Liver (tissue), 9 donors: Measurements from ENCODE around the gene P2RX7. TPM values are rescaled to one million over a fixed set of nuclear protein-coding genes. Genes with fewer than 3 reads are reported as not detected.

Experiments used
- DNase-seq: peaks from one replicate; pipeline ENCODE4 v3.0.0-alpha.2; 2017; ENCODE audit warnings: low spot score
- H3K27ac ChIP-seq, 2 donors: one replicate each; pipeline ENCODE4 v1.7.0; 2013; ENCODE audit warnings: inconsistent platforms in 2 of 2, low read length in 2 of 2, control low read depth in 1 of 2, low read depth in 1 of 2, mild to moderate bottlenecking in 1 of 2
- H3K27me3 ChIP-seq, 4 donors: one replicate each; pipeline versions ENCODE4 v1.6.1 to v1.7.0; 2013; ENCODE audit warnings: low read length in 3 of 4, inconsistent platforms in 1 of 4, mild to moderate bottlenecking in 1 of 4, moderate library complexity in 1 of 4; ENCODE audit not compliant: control insufficient read depth in 4 of 4, insufficient read depth in 4 of 4
- H3K36me3 ChIP-seq, 4 donors: one replicate each; pipeline versions ENCODE4 v1.6.1 to v1.7.0; 2013; ENCODE audit warnings: low read length in 3 of 4, mild to moderate bottlenecking in 3 of 4, low read depth in 1 of 4, moderate library complexity in 1 of 4; ENCODE audit not compliant: control insufficient read depth in 4 of 4, insufficient read depth in 3 of 4
- H3K4me1 ChIP-seq, 4 donors: one replicate each; pipeline versions ENCODE4 v1.6.1 to v1.7.0; 2013; ENCODE audit warnings: low read length in 3 of 4, mild to moderate bottlenecking in 3 of 4, moderate library complexity in 1 of 4; ENCODE audit not compliant: control insufficient read depth in 4 of 4, insufficient read depth in 4 of 4
- H3K4me3 ChIP-seq, 3 donors: one replicate each; pipeline versions ENCODE4 v1.6.1 to v1.7.0; 2013; ENCODE audit warnings: low read length in 3 of 3, control low read depth in 1 of 3, low read depth in 1 of 3, mild to moderate bottlenecking in 1 of 3
- H3K9ac ChIP-seq, 2 donors: one replicate each; pipeline ENCODE4 v1.7.0; 2013; ENCODE audit warnings: low read length in 2 of 2, mild to moderate bottlenecking in 2 of 2, moderate library complexity in 2 of 2, control low read depth in 1 of 2, low read depth in 1 of 2
- H3K9me3 ChIP-seq, 4 donors: one replicate each; pipeline versions ENCODE4 v1.6.1 to v1.7.0; 2013; ENCODE audit warnings: low read length in 3 of 4; ENCODE audit not compliant: control insufficient read depth in 4 of 4
- FOXA2 ChIP-seq: IDR thresholded peaks from 2 replicates; pipeline ENCODE4 v1.6.1; 2016; ENCODE audit warnings: antibody characterized with exemption
- GABPA ChIP-seq, 2 donors: IDR thresholded peaks in 1 of 2; conservative IDR thresholded peaks in 1 of 2; 2 replicates each; pipeline ENCODE4 v1.6.1; 2016; ENCODE audit warnings: antibody characterized with exemption in 2 of 2, mild to moderate bottlenecking in 1 of 2, moderate library complexity in 1 of 2
- HNF4A ChIP-seq, 2 donors: conservative IDR thresholded peaks; 2 replicates each; pipeline ENCODE4 v1.6.1; 2016; ENCODE audit warnings: antibody characterized with exemption in 2 of 2, mild to moderate bottlenecking in 2 of 2
- JUND ChIP-seq, 2 donors: IDR thresholded peaks; 2 replicates each; pipeline ENCODE4 v1.6.1; 2016; ENCODE audit warnings: antibody characterized with exemption in 2 of 2
- NR2F2 ChIP-seq: IDR thresholded peaks from 2 replicates; pipeline ENCODE4 v1.6.1; 2016; ENCODE audit warnings: antibody characterized with exemption
- RAD21 ChIP-seq, 2 donors: IDR thresholded peaks; 2 replicates each; pipeline ENCODE4 v1.6.1; 2016; ENCODE audit warnings: antibody characterized with exemption in 2 of 2, mild to moderate bottlenecking in 2 of 2
- RXRA ChIP-seq, 2 donors: IDR thresholded peaks; 2 replicates each; pipeline ENCODE4 v1.6.1; 2017 to 2018; ENCODE audit warnings: antibody characterized with exemption in 2 of 2, mild to moderate bottlenecking in 1 of 2
- SP1 ChIP-seq: IDR thresholded peaks from 2 replicates; pipeline ENCODE4 v1.6.1; 2018; ENCODE audit warnings: antibody characterized with exemption, mild to moderate bottlenecking
- WGBS: extraction: QIAGEN DNeasy Blood & Tissue Kit; methylation state at CpG from one replicate; pipeline ENCODE4 v1.1.7; 2013; 5-methylcytosine and 5-hydroxymethylcytosine counted together
- polyA plus RNA-seq, 2 donors: library from polyadenylated mRNA; stranded (reverse) in 1 of 2; unstranded in 1 of 2; fragments of 200-250 nt in 1 of 2; fragments of >200 nt in 1 of 2; fragmentation: Nextera tagmentation in 1 of 2; extraction: Ambion mirVana in 1 of 2; gene quantifications; one replicate each; pipeline versions ENCODE4 v1.2.1 to v1.2.3, GENCODE V29; 2013 to 2015
- total RNA-seq, 2 donors: library from RNA; depleted of rRNA; stranded (reverse); fragments of >200 nt; gene quantifications; one replicate each; pipeline ENCODE4 v1.2.3, GENCODE V29; 2014
- TF ChIP-seq, protein P1 (sequence below): fragments of 150-350 bp; IDR thresholded peaks from 2 replicates; pipeline ENCODE4 v1.5.1; 2017; ENCODE audit warnings: improper control_type of control experiment, low read depth, low read length; ENCODE audit not compliant: missing input control
- TF ChIP-seq, protein P2 (sequence below): IDR thresholded peaks from 2 replicates; pipeline ENCODE4 v1.6.1; 2016; ENCODE audit warnings: antibody characterized with exemption
- TF ChIP-seq, protein P3 (sequence below): IDR thresholded peaks from 2 replicates; pipeline ENCODE4 v1.6.1; 2016; ENCODE audit warnings: antibody characterized with exemption
- donor health status: healthy.
- donor health status: healthy.
- donor health status: healthy.
- donor health status: healthy.
- donor health status: healthy.

P2RX7 gene
- total and polyA plus RNA-seq, 4 donors, result 1.2 to 3.2 (median 2.2) TPM

DNA sequence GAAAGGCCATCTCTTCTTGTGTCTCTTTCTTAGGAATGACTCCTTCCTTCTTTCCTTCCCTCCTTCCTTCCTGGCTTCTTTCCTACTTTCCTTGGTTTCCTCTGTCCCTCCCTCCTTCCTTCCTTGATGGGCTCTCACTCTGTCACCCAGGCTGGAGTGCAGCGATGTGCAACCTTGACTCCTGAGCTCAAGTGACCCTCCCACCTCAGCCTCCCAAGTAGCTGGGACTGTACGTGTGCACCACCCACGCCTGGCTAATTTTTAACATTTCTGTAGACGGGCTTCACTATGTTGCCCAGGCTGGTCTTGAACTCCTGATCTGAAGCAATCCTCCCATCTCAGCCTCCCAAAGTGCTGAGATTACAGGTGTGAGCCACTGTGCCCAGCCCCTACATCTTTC is 10.9 kb upstream of the P2RX7 start:
- Histone ChIP-seq H3K9me3 (no peaks in the 10 kb centered on the region), H3K4me1 (peaks cover 7 to 22% (median 13%) of the 10 kb centered on the region in 4 donors), H3K9ac (no peak overlapping the region), H3K27me3 (no peaks in the 10 kb centered on the region), H3K4me3 (no peak overlapping the region), H3K27ac (no peak overlapping the region), H3K36me3 (no peaks in the 10 kb centered on the region)
- TF ChIP-seq, protein P1, sequence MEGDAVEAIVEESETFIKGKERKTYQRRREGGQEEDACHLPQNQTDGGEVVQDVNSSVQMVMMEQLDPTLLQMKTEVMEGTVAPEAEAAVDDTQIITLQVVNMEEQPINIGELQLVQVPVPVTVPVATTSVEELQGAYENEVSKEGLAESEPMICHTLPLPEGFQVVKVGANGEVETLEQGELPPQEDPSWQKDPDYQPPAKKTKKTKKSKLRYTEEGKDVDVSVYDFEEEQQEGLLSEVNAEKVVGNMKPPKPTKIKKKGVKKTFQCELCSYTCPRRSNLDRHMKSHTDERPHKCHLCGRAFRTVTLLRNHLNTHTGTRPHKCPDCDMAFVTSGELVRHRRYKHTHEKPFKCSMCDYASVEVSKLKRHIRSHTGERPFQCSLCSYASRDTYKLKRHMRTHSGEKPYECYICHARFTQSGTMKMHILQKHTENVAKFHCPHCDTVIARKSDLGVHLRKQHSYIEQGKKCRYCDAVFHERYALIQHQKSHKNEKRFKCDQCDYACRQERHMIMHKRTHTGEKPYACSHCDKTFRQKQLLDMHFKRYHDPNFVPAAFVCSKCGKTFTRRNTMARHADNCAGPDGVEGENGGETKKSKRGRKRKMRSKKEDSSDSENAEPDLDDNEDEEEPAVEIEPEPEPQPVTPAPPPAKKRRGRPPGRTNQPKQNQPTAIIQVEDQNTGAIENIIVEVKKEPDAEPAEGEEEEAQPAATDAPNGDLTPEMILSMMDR, result no peak
- no peak for DNase-seq
- WGBS, result 54% methylated on average over 4 of the region's 4 CpGs

DNA sequence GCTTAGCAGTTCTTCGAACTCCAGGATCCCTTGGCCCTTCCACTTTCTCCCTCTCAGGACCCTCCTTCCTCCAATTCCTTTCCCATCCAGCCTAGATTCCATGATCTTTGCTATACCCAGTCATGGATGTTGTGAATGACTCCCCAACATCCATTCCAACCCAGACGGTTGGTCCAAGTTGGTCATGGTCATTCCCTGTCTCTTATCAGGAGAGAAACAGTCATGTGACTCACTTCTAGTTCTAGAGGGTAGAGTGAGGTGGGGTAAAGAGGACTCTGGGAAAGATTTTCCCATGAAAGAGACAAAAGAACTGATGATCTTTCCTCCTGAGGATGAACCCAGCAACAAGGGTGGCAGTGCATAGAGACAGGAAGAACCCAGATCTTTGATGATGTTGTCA is 9.2 kb upstream of the P2RX7 start:
- TF ChIP-seq SP1 (no peak), JUND (IDR thresholded peaks at IDR 0.05) (no peak), NR2F2 (no peak), FOXA2 (no peak), HNF4A (conservative IDR thresholded peaks at IDR 0.05) (no peak), GABPA (IDR thresholded peaks at IDR 0.05 in 1 of 2, conservative IDR thresholded peaks at IDR 0.05 in 1 of 2) (no peak), RXRA (IDR thresholded peaks at IDR 0.05) (no peak), RAD21 (IDR thresholded peaks at IDR 0.05) (no peak)
- TF ChIP-seq, protein P2, sequence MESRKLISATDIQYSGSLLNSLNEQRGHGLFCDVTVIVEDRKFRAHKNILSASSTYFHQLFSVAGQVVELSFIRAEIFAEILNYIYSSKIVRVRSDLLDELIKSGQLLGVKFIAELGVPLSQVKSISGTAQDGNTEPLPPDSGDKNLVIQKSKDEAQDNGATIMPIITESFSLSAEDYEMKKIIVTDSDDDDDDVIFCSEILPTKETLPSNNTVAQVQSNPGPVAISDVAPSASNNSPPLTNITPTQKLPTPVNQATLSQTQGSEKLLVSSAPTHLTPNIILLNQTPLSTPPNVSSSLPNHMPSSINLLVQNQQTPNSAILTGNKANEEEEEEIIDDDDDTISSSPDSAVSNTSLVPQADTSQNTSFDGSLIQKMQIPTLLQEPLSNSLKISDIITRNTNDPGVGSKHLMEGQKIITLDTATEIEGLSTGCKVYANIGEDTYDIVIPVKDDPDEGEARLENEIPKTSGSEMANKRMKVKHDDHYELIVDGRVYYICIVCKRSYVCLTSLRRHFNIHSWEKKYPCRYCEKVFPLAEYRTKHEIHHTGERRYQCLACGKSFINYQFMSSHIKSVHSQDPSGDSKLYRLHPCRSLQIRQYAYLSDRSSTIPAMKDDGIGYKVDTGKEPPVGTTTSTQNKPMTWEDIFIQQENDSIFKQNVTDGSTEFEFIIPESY, result no peak
- TF ChIP-seq, protein P3, sequence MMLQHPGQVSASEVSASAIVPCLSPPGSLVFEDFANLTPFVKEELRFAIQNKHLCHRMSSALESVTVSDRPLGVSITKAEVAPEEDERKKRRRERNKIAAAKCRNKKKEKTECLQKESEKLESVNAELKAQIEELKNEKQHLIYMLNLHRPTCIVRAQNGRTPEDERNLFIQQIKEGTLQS, result no peak
- TF ChIP-seq, protein P1, result no peak
- H3K9me3 ChIP-seq, result no peaks in the 10 kb centered on the region
- H3K36me3 ChIP-seq, result no peaks in the 10 kb centered on the region
- H3K4me3 ChIP-seq, result no peak overlapping the region
- H3K4me1 ChIP-seq, result peaks cover 3 to 22% (median 11%) of the 10 kb centered on the region in 4 donors
- H3K27ac ChIP-seq, result no peak overlapping the region
- no peak for DNase-seq
- H3K9ac ChIP-seq, result no peak overlapping the region
- WGBS, result 91% methylated on average over 2 of the region's 2 CpGs
- H3K27me3 ChIP-seq, result no peaks in the 10 kb centered on the region
